Metanephros (tissue), 1 donor: Measurements from ENCODE around the gene ATXN7L2. TPM values are rescaled to one million over a fixed set of nuclear protein-coding genes. Genes with fewer than 3 reads are reported as not detected.

Experiments used
- total RNA-seq: library from RNA; depleted of rRNA; stranded (reverse); fragments of >200 nt; gene quantifications from one replicate; pipeline ENCODE4 v1.2.3, GENCODE V29; 2014

ATXN7L2 gene, protein sequence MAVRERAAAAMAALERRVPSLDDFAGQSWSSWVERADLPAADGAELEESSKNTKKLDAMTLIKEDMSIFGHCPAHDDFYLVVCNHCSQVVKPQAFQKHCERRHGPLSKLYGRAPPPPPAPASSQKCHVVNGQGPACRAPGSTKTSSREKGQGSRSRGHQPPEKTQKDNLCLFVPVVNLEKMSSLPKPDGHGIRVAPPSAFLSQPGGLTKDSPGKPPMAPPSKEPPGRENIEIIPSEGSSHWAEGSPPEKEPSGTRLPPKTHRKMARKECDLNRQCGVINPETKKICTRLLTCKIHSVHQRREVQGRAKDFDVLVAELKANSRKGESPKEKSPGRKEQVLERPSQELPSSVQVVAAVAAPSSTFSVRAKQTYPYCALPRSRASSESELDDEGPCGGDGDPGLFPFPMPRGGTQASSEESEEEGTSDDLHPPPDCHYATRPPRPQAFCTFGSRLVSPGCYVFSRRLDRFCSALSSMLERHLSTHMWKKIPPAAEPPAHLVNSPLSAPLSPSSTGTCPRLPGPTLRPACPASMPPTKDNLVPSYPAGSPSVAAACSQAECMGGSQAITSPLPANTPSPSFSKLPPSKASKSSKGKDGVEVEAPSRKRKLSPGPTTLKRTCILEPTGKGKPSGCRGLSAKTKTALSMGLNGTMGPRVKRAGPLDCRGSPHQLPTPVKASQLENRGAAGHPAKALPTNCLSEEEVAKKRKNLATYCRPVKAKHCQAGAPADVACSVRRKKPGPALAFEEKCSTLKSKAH
- 6.0 TPM for total RNA-seq

GRCh38 chr1:109483672-109484518 is at the start of gene ATXN7L2:
Gene ATXN7L2, plus strand, starts transcription at chr1:109483905. Its CDS starts 49 bp downstream, at chr1:109483954.

DNA sequence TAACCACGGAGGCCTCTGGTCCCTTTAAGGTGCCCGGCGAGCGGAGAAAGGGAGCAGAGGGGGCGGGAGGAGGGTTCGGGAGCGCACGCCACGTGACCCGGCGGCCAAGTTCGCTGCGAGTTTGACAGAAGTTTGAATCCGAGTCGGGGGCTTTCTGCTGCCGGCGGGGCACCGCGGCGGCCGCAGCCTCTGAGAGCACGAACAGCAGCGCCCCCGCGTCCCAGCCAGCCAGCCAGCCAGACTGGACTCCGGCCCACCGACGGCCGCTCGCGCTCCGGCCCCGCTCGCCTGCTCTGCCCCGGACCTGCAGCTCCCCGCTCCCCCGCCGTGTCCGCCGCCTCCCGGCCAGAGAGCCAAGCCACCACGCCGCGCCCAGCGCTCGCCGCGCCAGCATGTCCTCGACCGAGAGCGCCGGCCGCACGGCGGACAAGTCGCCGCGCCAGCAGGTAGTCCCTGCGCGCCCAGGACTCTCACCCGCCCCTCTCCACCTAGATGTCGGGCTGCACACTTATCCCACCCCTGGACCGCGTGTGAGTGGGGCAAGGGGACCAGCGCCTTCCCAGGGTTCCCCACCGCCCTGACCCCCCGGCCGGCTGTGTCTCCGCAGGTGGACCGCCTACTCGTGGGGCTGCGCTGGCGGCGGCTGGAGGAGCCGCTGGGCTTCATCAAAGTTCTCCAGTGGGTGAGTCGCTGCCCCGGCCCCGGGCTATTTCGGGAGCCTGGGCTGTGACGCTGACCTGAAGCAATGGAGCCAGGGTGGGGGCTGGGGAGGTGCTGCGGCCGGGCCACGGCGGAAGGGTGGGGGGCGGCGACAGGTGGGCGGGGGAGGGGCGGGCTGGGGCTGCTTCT is 17.0 kb upstream of the ATXN7L2 start, which contains the start of gene SYPL2:
Gene SYPL2 (plus strand): TSS at position 95 of the 849 bp plus-strand sequence. CDS start 298 bp downstream, at position 393.

DNA sequence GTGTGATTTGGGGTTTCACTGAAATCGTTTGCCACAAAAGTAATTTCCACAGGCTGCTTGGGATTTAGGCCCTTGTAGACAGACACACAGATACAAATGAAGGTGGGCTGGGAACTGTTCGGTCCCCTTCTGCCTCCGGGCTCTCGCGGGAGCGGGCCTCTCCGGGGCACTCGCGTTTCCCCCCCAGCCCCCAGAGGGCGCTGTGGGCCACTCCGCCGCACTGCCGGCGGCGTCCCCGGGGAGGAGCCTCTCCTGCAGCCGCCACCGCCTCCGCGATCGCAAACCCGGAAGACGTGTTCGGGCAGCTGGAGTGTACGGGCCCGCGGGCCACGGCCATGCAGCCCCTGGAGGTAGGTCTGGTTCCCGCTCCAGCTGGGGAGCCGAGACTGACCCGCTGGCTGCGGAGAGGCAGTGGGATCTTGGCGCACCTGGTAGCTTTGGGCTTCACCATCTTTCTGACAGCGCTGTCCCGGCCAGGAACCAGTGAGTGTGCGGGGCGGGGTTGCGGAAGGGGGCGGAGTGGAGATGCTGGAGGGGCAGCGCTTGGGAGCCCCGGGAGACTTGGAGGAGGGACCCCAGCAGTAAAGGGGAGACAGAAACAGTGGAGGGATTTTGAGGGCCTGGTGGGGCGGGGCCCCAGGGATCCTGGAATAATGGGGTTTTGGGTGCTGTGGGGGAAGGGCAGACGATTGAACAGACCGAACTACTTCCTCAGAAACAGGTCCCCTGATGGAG is 10.3 kb downstream of the ATXN7L2 start, which contains the start of gene CYB561D1:
Gene CYB561D1 (plus strand): TSS at position 290 of the 735 bp plus-strand sequence. CDS start 46 bp downstream, at position 336.

GRCh38 chr1:109509176-109510134 is 25.8 kb downstream of the ATXN7L2 start, which contains the start of gene AMIGO1:
Gene AMIGO1, minus strand, starts transcription at chr1:109509727. Its CDS starts 815 bp downstream, at chr1:109508912.

GRCh38 chr1:109539676-109540075 is 56.0 kb downstream of the ATXN7L2 start, which contains the start of gene GPR61:
Gene GPR61, plus strand, starts transcription at chr1:109539872. Its CDS starts 3,151 bp downstream, at chr1:109543023.

Other genes starting within 250 kb of the ATXN7L2 start
- 31.0 TPM for gene CELSR2, start 234.4 kb upstream of the ATXN7L2 start, total RNA-seq
- gene PSRC1, start 200.8 kb upstream of the ATXN7L2 start, total RNA-seq = 8.1 TPM
- not detected for gene MYBPHL, start 176.9 kb upstream of the ATXN7L2 start, total RNA-seq
- 52.5 TPM for gene SORT1, start 86.0 kb upstream of the ATXN7L2 start, total RNA-seq
- gene PSMA5, start 57.5 kb upstream of the ATXN7L2 start, total RNA-seq = 23.8 TPM
- gene SYPL2, start 17.4 kb upstream of the ATXN7L2 start, total RNA-seq = 25.6 TPM
- 6.3 TPM for gene CYB561D1, start 10.2 kb downstream of the ATXN7L2 start, total RNA-seq
- gene AMIGO1, start 25.8 kb downstream of the ATXN7L2 start, total RNA-seq = 7.6 TPM
- gene GPR61, start 56.0 kb downstream of the ATXN7L2 start, total RNA-seq = 0.35 TPM
- 8.3 TPM for gene GNAI3, start 64.7 kb downstream of the ATXN7L2 start, total RNA-seq
- not detected for gene GNAT2, start 135.7 kb downstream of the ATXN7L2 start, total RNA-seq
- 66.7 TPM for gene AMPD2, start 135.9 kb downstream of the ATXN7L2 start, total RNA-seq
- gene GSTM4, start 172.2 kb downstream of the ATXN7L2 start, total RNA-seq = 33.1 TPM
- 102 TPM for gene GSTM2, start 184.2 kb downstream of the ATXN7L2 start, total RNA-seq
- not detected for gene GSTM1, start 203.9 kb downstream of the ATXN7L2 start, total RNA-seq
- gene GSTM5, start 228.3 kb downstream of the ATXN7L2 start, total RNA-seq = 16.5 TPM